OCI-LY7 (cell line): ENCODE measurements around the gene PRAMEF20. TPM values are rescaled to one million over a fixed set of nuclear protein-coding genes. Genes with fewer than 3 reads are reported as not detected.
"Not testable (repeated sequence)": the region's sequence is repeated elsewhere in the genome, so short reads cannot be mapped to it uniquely, and the experiment has no call there.

ENCODE experiments used
- BruUV-seq: library from RNA; stranded (reverse); fragments of 400-500 nt; replicated peaks from 2 replicates; lab custom pipeline; 2021; lab: Mats Ljungman, UMichigan
- CTCF ChIA-PET: fragments of 300-600 bp; sonication (Branson Sonifier 250); formaldehyde crosslinking; loops from one replicate; lab custom pipeline; 2022; ENCODE audit warnings: antibody characterized with exemption; ENCODE audit not compliant: unreplicated experiment; lab: Charles Lee
- POLR2A ChIA-PET: fragments of 300-600 bp; sonication (Branson Sonifier 250); formaldehyde crosslinking; loops from one replicate; lab custom pipeline; 2022; ENCODE audit warnings: antibody characterized with exemption; lab: Charles Lee
- DNase-seq: peaks from one replicate; pipeline ENCODE4 v3.0.0-alpha.2; 2015; ENCODE audit warnings: low spot score
- H2AFZ ChIP-seq: fragments of 200-600 bp; sonication (generic), shearing (Covaris generic); 2 replicates; pipeline ENCODE4 v1.6.1; 2014; ENCODE audit warnings: mild to moderate bottlenecking, antibody characterized with exemption, low read length, moderate library complexity
- H3K27ac ChIP-seq: fragments of 200-600 bp; sonication (generic); 2 replicates; pipeline ENCODE4 v1.5.1; 2014; ENCODE audit warnings: mixed run types, low read depth, mild to moderate bottlenecking, moderate library complexity, low read length, inconsistent platforms; ENCODE audit not compliant: poor library complexity, severe bottlenecking
- H3K36me3 ChIP-seq: fragments of 200-600 bp; sonication (generic); 2 replicates; pipeline ENCODE4 v1.6.1; 2014; ENCODE audit warnings: mild to moderate bottlenecking, antibody characterized with exemption, low read length, moderate library complexity, mixed read lengths; ENCODE audit not compliant: insufficient read depth
- H3K4me1 ChIP-seq: fragments of 200-600 bp; sonication (generic); 2 replicates; pipeline ENCODE4 v1.5.1; 2014; ENCODE audit warnings: mild to moderate bottlenecking, low read length; ENCODE audit not compliant: insufficient read depth, poor library complexity, severe bottlenecking
- H3K4me2 ChIP-seq: fragments of 200-600 bp; sonication (generic); 2 replicates; pipeline ENCODE4 v1.6.1; 2014; ENCODE audit warnings: mild to moderate bottlenecking, low read length
- H3K4me3 ChIP-seq: fragments of 200-600 bp; sonication (generic); 2 replicates; pipeline ENCODE4 v1.5.1; 2014; ENCODE audit warnings: mild to moderate bottlenecking, low read depth, low read length; ENCODE audit not compliant: poor library complexity, severe bottlenecking
- H3K79me2 ChIP-seq: fragments of 200-600 bp; sonication (generic); 2 replicates; pipeline ENCODE4 v1.6.1; 2016; ENCODE audit warnings: low read depth, mild to moderate bottlenecking, low read length, moderate library complexity, mixed read lengths; ENCODE audit not compliant: insufficient read depth
- H3K9me2 ChIP-seq: fragments of 200-600 bp; sonication (generic); 2 replicates; pipeline ENCODE4 v1.6.1; 2016; ENCODE audit warnings: mild to moderate bottlenecking, low read length, mixed read lengths; ENCODE audit not compliant: insufficient read depth
- H3K9me3 ChIP-seq: fragments of 200-600 bp; sonication (generic); 2 replicates; pipeline ENCODE4 v1.6.1; 2014; ENCODE audit warnings: mild to moderate bottlenecking, mixed run types, low read length, mixed read lengths
- H4K20me1 ChIP-seq: fragments of 200-600 bp; sonication (generic); 2 replicates; pipeline ENCODE4 v1.6.1; 2014; ENCODE audit warnings: mild to moderate bottlenecking, antibody characterized with exemption, low read length, moderate library complexity, mixed read lengths; ENCODE audit not compliant: insufficient read depth
- CTCF ChIP-seq: fragments of 200-600 bp; sonication (generic); conservative IDR thresholded peaks from 2 replicates; pipeline ENCODE4 v1.5.1; 2014; ENCODE audit warnings: mild to moderate bottlenecking, antibody characterized with exemption, low read length, moderate library complexity, mixed read lengths
- EZH2phosphoT487 ChIP-seq: fragments of 200-600 bp; sonication (generic); IDR thresholded peaks from 2 replicates; pipeline ENCODE4 v1.6.1; 2018; ENCODE audit warnings: low read depth, borderline replicate concordance, mild to moderate bottlenecking, mixed run types, antibody characterized with exemption, low read length, moderate library complexity, mixed read lengths
- intact Hi-C: fragments of 100-400 bp; cut with micrococcal nuclease; formaldehyde crosslinking; loops from one replicate; pipeline ENCODE4 v1.10.0; 2022; ENCODE audit not compliant: unreplicated experiment
- total RNA-seq, 2 experiments: library from RNA; depleted of rRNA in 1 of 2; stranded (reverse); fragments of >200 nt in 1 of 2; shearing (Covaris generic) in 1 of 2; gene quantifications; 2 replicates each; pipeline ENCODE4 v1.2.3, GENCODE V29; 2014 to 2022

Gene PRAMEF20
- total RNA-seq, 2 experiments from 2014 or later, result not detected

GRCh38 chr1:13432251-13432650, 22.0 kb downstream of the PRAMEF20 start:
- H4K20me1 ChIP-seq, result no peaks in the 10 kb centered on the region
- ChIA-PET POLR2A (no interaction called here), CTCF (interaction anchor here (0.6 kb wide), 1 partner anchor 773 kb away, joined by 3 read pairs; no protein-coding TSS in a partner anchor)
- no peak for DNase-seq
- H3K4me1 ChIP-seq, result no peaks in the 10 kb centered on the region
- H3K79me2 ChIP-seq, result no peaks in the 10 kb centered on the region
- H3K36me3 ChIP-seq, result no peaks in the 10 kb centered on the region
- no peak overlapping the region for H3K4me2 ChIP-seq
- TF ChIP-seq EZH2phosphoT487, result no peak
- no peak for TF ChIP-seq CTCF
- no peaks in the 10 kb centered on the region for H3K9me2 ChIP-seq
- no TSS peak for BruUV-seq
- H3K4me3 ChIP-seq, result no peak overlapping the region
- H3K9me3 ChIP-seq, result no peaks in the 10 kb centered on the region
- intact Hi-C loops, result no loop called here
- no peak overlapping the region for H2AFZ ChIP-seq
- H3K27ac ChIP-seq, result no peak overlapping the region

GRCh38 chr1:13433694-13434358, 23.6 kb downstream of the PRAMEF20 start:
- intact Hi-C loops, H3K9me2 ChIP-seq, H3K4me3 ChIP-seq, H3K4me1 ChIP-seq, H3K36me3 ChIP-seq, H3K9me3 ChIP-seq, H3K27ac ChIP-seq, H2AFZ ChIP-seq, H4K20me1 ChIP-seq, CTCF ChIA-PET, H3K4me2 ChIP-seq, BruUV-seq, H3K79me2 ChIP-seq, DNase-seq: not testable (repeated sequence)
- POLR2A ChIA-PET, result interaction anchor here (0.7 kb wide), 1 partner anchor 89 kb away, joined by 4 read pairs; no protein-coding TSS in a partner anchor

GRCh38 chr1:13435458-13435857, 25.2 kb downstream of the PRAMEF20 start:
- Histone ChIP-seq H3K4me1 (no peaks in the 10 kb centered on the region), H3K9me3 (no peaks in the 10 kb centered on the region), H3K79me2 (no peaks in the 10 kb centered on the region), H3K36me3 (no peaks in the 10 kb centered on the region), H2AFZ (no peak overlapping the region), H3K27ac (no peak overlapping the region), H3K4me2 (no peak overlapping the region), H4K20me1 (no peaks in the 10 kb centered on the region), H3K9me2 (no peaks in the 10 kb centered on the region), H3K4me3 (no peak overlapping the region)
- TF ChIP-seq CTCF (no peak), EZH2phosphoT487 (no peak)
- POLR2A ChIA-PET, result interaction anchor here (0.5 to 0.8 kb wide), 3 partner anchors 18 to 58 kb away, joined by 3 to 4 read pairs (median 3); no protein-coding TSS in a partner anchor
- CTCF ChIA-PET, result no interaction called here
- no TSS peak for BruUV-seq
- no peak for DNase-seq
- intact Hi-C loops, result no loop called here

GRCh38 chr1:13439104-13439783, 29.0 kb downstream of the PRAMEF20 start:
- DNase-seq, intact Hi-C loops, H3K4me1 ChIP-seq, CTCF ChIA-PET, BruUV-seq, H2AFZ ChIP-seq, H3K27ac ChIP-seq, POLR2A ChIA-PET, H4K20me1 ChIP-seq, H3K9me2 ChIP-seq, H3K4me3 ChIP-seq, H3K79me2 ChIP-seq, H3K36me3 ChIP-seq, H3K4me2 ChIP-seq, H3K9me3 ChIP-seq: not testable (repeated sequence)
